Measurements from ENCODE around the gene NAT8.
"Not testable (repeated sequence)": the region's sequence is repeated elsewhere in the genome, so short reads cannot be mapped to it uniquely, and the experiment has no call there.

NAT8 gene

DNA sequence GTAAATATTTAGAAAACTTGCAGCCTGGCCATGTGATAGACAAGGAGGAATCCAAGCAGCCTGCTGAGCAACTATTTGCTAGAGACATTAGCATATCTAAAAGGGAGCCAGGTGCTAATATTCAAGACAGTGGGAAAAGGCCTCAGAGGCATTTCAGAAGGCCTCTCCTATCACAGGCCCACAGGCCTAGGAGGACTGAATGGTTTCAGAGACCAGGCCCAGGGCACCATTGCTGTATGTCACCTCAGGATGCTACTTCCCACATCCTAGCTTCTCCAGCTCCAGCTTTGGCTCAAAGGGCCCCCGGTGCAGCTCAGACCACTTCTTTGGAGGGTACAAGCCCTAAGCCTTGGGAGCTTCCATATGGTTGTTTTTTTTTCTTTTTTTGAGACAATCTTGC, 3.8 kb downstream of the NAT8 start:
- DNase-seq (ENCODE audit: insufficient read length, low spot score) = no peak
- TF ChIP-seq CTCF (IDR thresholded peaks at IDR 0.05; ENCODE audit: insufficient read depth, missing control alignments) = no peak
- FAIRE-seq = no peak

DNA sequence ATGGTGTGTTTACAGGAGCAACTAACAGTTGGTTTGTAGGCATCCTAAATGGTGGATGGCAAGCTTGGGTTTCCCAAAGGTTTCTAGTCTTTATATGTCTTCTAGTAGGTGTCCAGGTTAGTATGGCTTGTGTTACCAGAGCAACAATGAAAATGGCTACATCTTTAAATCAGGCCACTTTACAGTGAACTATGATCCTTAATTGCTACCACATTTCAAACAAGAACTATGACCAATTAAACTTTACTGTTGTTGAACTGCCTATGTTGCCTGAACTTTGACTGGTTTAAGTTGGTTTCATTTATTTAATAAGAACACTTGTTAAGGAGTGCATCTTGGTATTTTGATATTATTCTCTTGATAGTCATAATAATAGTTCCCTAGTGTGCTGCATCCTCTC, 5.2 kb downstream of the NAT8 start:
- not testable (repeated sequence) for FAIRE-seq; DNase-seq (ENCODE audit: insufficient read length, low spot score)

- DNase-seq (ENCODE audit: insufficient read length, low spot score) = not testable (repeated sequence)
- peak; percentile 37 for TF ChIP-seq CTCF (IDR thresholded peaks at IDR 0.05; ENCODE audit: insufficient read depth, missing control alignments)
- peak; percentile 95 for FAIRE-seq
Observed at GRCh38 chr2:73630662-73631266, 11.5 kb downstream of the NAT8 start.

GRCh38 chr2:73628493-73628892, 13.7 kb downstream of the NAT8 start:
- not testable (repeated sequence) for FAIRE-seq; DNase-seq (ENCODE audit: insufficient read length, low spot score)

DNA sequence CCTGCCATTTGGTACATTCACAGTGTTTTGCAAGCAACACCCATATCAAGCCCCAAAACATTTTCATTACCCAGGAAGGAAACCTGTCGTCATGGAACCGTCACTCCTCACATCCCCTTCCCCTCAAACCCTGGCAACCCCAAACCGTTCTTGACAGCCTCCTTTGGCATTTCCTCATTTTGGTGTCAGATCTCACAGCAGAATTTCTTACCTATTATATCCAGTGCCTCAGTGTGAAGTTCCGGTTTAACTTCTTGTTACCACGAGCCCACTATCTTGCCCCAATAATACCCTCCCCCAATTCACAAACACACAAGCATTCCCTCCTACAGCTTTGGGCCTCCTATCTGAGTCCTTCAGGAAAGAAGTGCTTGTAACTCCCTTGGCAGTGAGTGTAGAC, 16.0 kb downstream of the NAT8 start:
- not testable (repeated sequence) for DNase-seq (ENCODE audit: insufficient read length, low spot score); FAIRE-seq

DNA sequence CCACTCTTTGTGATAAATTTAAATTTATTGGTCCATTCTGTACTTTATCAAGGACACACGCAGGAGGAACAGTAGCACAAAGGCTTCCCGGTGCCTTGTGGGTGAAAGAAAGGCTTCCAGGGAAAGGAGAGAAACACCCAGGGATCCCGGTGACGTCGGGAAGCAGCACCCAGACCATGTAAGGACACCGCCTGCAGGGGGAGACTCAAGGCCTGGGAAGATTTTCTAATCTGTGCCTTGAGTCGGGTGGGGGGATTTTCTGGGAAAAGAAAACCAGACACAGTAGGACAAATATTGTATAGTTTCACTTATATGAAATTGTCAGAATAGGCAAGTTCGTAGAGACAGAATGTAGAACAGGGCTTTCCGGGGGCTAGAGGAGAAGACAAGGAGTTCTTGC, 17.6 kb downstream of the NAT8 start:
- DNase-seq (ENCODE audit: insufficient read length, low spot score); FAIRE-seq: not testable (repeated sequence)

GRCh38 chr2:73624036-73624435, 18.2 kb downstream of the NAT8 start:
- not testable (repeated sequence) for DNase-seq (ENCODE audit: insufficient read length, low spot score)

GRCh38 chr2:73619925-73620324, 22.3 kb downstream of the NAT8 start:
- FAIRE-seq; DNase-seq (ENCODE audit: insufficient read length, low spot score): not testable (repeated sequence)

More at GRCh38 chr2:73624036-73624435, 18.2 kb downstream of the NAT8 start:
- FAIRE-seq = not testable (repeated sequence)

DNA sequence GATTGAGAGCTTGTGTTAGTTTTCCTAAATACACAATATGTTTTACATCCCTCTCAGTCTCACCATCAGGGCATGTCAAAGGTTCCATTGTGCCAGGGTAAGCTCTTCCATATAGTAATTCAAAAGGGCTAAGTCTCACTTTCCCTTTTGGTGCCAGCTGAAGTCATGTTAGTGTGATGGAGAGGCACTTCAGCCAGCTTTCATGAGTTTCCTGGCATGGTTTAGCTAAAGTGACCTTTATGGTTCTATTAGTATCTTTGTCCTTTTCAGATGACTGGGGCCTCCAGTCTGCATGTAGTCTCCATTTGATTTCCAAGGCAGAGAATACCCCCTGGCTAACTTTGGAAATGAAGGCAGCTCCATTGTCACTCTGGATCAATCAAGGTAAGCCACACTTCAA, 27.2 kb downstream of the NAT8 start:
- FAIRE-seq (no peak), DNase-seq (ENCODE audit: insufficient read length, low spot score) (no peak)
- TF ChIP-seq CTCF (IDR thresholded peaks at IDR 0.05; ENCODE audit: insufficient read depth, missing control alignments) = no peak

DNA sequence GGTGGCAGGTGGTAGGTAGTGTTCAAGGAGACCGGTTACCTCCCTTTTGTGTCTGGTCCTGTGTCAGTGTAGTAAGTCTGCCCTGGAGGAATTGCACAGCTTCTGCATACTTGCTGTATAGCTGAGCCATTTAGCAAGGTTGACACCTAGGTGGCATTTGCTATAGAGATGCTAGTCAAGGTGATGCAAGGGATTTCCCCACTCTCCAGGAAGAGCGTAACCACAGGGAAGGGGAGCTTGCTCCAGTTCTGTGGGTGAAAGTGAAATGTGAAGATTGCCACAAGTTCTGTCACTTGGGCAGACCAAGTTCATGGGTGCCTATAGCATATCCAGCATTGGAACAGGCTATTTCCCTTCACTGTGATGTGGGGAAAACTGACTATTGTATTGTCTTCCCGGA, 28.1 kb downstream of the NAT8 start:
- no peak for TF ChIP-seq CTCF (IDR thresholded peaks at IDR 0.05; ENCODE audit: insufficient read depth, missing control alignments)
- DNase-seq (ENCODE audit: insufficient read length, low spot score) (no peak), FAIRE-seq (no peak)

DNA sequence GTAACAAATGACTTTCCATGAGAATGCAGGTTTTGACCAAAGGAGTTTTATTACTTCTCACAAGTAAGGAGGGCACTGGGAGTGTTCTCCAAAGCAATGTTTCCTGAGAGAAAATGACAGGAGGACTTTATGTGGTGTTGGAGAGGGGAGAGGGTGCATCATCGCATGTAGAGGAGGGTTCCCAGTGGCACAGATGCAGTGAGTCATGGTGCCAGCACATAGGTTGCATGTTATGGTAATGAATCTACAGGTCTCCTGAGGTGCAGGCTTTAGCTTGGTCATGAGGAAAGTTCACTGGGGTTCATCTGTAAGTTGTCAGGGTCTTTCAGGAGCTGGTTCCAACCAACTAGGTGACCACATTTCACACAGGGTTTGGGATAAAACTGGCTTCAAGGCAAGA, 30.4 kb downstream of the NAT8 start:
- DNase-seq (ENCODE audit: insufficient read length, low spot score) = no peak
- no peak for FAIRE-seq
- no peak for TF ChIP-seq CTCF (IDR thresholded peaks at IDR 0.05; ENCODE audit: insufficient read depth, missing control alignments)
